Mesendoderm (in vitro differentiated cells): ENCODE results near the gene CHMP6.

Experiments
- DNase-seq: peaks from one replicate; pipeline ENCODE4 v3.0.0; 2013
- H2AK5ac ChIP-seq: 2 replicates; pipeline ENCODE4 v1.6.1; 2013; ENCODE audit warnings: low read length, inconsistent platforms
- H2BK120ac ChIP-seq: 2 replicates; pipeline ENCODE4 v1.6.1; 2013; ENCODE audit warnings: low read depth, mild to moderate bottlenecking, low read length, moderate library complexity, mixed read lengths
- H2BK15ac ChIP-seq: replicated peaks from 2 replicates; pipeline ENCODE4 v1.6.1; 2013; ENCODE audit warnings: low read depth, mild to moderate bottlenecking, moderate library complexity
- H2BK5ac ChIP-seq: 2 replicates; pipeline ENCODE4 v1.6.1; 2013; ENCODE audit warnings: low read length, inconsistent platforms
- H3K18ac ChIP-seq: 2 replicates; pipeline ENCODE4 v1.6.1; 2013; ENCODE audit warnings: mild to moderate bottlenecking, low read length, mixed read lengths
- H3K23ac ChIP-seq: one replicate; pipeline ENCODE4 v1.6.1; 2013; ENCODE audit warnings: low read length
- H3K27ac ChIP-seq: 2 replicates; pipeline ENCODE4 v1.5.1; 2013; ENCODE audit warnings: low read depth, mild to moderate bottlenecking, inconsistent platforms, low read length, moderate library complexity
- H3K27me3 ChIP-seq: 2 replicates; pipeline ENCODE4 v1.6.1; 2013; ENCODE audit warnings: low read length, control low read depth, mild to moderate bottlenecking, inconsistent platforms; ENCODE audit not compliant: insufficient read depth, poor library complexity
- H3K36me3 ChIP-seq: 2 replicates; pipeline ENCODE4 v1.6.1; 2013; ENCODE audit warnings: low read length, inconsistent platforms; ENCODE audit not compliant: control insufficient read depth, insufficient read depth
- H3K4ac ChIP-seq: one replicate; pipeline ENCODE4 v1.6.1; 2013; ENCODE audit warnings: low read depth, mild to moderate bottlenecking, low read length, moderate library complexity
- H3K4me1 ChIP-seq: 2 replicates; pipeline ENCODE4 v1.6.1; 2013; ENCODE audit warnings: low read depth, low read length, inconsistent platforms; ENCODE audit not compliant: control insufficient read depth
- H3K4me2 ChIP-seq: 2 replicates; pipeline ENCODE4 v1.6.1; 2013; ENCODE audit warnings: low read length
- H3K4me3 ChIP-seq: 2 replicates; pipeline ENCODE4 v1.5.1; 2013; ENCODE audit warnings: mild to moderate bottlenecking, low read length
- H3K56ac ChIP-seq: one replicate; pipeline ENCODE4 v1.6.1; 2013; ENCODE audit warnings: low read length
- H3K79me1 ChIP-seq: 2 replicates; pipeline ENCODE4 v1.6.1; 2013; ENCODE audit warnings: low read length, inconsistent platforms
- H3K79me2 ChIP-seq: 2 replicates; pipeline ENCODE4 v1.6.1; 2013; ENCODE audit warnings: mild to moderate bottlenecking, low read length; ENCODE audit not compliant: control insufficient read depth, insufficient read depth
- H3K9ac ChIP-seq: 2 replicates; pipeline ENCODE4 v1.6.1; 2013; ENCODE audit warnings: low read length, inconsistent platforms
- H4K5ac ChIP-seq: one replicate; pipeline ENCODE4 v1.6.1; 2013; ENCODE audit warnings: low read length
- H4K8ac ChIP-seq: one replicate; pipeline ENCODE4 v1.6.1; 2013; ENCODE audit warnings: low read depth, mild to moderate bottlenecking, control low read depth, low read length, moderate library complexity
- WGBS: extraction: QIAGEN DNeasy Blood & Tissue Kit; methylation state at CpG from one replicate; pipeline ENCODE4 v1.1.7; 2013; ENCODE audit warnings: low lambda C conversion rate, missing lambda C conversion rate; ENCODE audit not compliant: insufficient coverage; ENCODE audit errors: extremely low coverage; 5-methylcytosine and 5-hydroxymethylcytosine counted together

CHMP6 gene

DNA sequence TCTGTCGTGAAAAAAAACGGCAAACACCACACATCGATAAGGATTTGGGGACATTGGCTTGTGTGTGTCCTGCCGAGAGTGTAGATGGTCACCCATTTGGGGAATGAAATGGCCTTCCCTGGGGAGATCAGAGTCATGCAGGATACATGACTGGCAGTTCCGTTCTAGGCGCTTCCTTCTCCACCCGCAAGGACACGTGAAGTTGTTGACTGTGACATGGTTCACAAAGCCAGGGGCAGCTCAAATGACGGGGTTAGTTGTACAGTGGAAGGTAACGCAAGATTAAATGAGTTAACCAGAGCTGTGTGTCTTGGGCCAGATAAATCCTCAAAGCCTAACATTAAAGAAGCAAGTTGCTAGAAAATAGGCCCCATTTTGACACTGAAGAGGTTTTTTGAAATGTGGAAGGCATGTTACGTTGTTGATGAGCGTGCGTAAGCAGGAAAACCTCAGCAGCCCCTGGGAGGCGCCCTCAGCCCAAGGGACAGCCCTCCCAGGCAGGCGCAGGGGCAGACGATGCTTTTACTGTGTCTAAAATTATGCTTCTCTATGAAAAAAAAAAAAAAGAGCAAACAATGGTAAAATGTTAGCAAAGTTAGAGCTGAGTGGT is 35.9 kb upstream of the CHMP6 start:
- H3K9ac ChIP-seq = no peak overlapping the region
- H3K27me3 ChIP-seq = no peaks in the 10 kb centered on the region
- no peak for DNase-seq
- H3K4me3 ChIP-seq = no peak overlapping the region
- no peaks in the 10 kb centered on the region for H3K79me1 ChIP-seq
- no peak overlapping the region for H3K18ac ChIP-seq
- H3K23ac ChIP-seq = no peak overlapping the region
- no peak overlapping the region for H2BK120ac ChIP-seq
- no peak overlapping the region for H2AK5ac ChIP-seq
- no peaks in the 10 kb centered on the region for H3K36me3 ChIP-seq
- H3K4me2 ChIP-seq = no peak overlapping the region
- no peak overlapping the region for H3K27ac ChIP-seq
- WGBS = no CpG with 5 or more reads among the region's 16 CpGs
- no peak overlapping the region for H2BK15ac ChIP-seq
- H3K4me1 ChIP-seq = no peaks in the 10 kb centered on the region
- H3K4ac ChIP-seq = no peak overlapping the region
- H3K79me2 ChIP-seq = no peaks in the 10 kb centered on the region
- H4K8ac ChIP-seq = no peak overlapping the region
- no peak overlapping the region for H3K56ac ChIP-seq
- no peak overlapping the region for H4K5ac ChIP-seq
- H2BK5ac ChIP-seq = no peak overlapping the region

DNA sequence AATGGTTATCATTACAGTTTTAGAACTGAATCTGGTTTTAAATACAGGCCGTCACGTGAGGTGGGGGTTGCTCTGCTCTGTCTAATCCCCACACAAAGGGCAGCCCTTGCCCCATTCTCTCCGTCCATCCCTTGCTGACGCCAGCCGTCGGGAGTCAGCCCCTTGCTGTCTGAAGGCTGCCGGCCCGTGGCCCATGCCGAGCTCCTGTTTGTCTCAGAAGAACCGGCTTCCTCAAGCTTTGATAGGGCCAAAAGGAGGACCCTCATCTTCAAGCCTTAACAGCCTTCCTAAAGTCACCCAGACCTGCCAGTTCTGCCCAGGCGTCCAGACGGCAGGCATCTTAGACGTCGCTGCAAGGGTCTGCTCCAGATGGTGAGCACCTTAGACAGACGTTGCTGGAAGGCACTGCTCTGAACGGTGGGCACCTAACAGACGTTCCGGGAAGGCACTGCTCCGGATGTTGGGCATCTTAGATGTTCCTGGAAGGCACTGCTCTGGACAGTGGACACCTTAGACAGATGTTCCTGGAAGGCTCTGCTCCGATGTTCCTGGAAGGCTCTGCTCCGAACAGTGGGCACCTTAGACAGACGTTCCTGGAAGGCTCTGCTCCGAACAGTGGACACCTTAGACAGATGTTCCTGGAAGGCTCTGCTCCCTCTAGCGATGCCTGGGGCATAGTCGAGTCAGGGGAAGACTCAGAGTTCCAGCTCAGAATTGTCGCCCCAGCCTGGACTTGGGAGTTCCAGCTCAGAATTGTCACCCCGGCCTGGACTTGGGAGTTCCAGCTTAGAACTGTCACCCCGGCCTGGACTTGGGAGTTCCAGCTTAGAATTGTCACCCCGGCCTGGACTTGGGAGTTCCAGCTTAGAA is 35.1 kb upstream of the CHMP6 start:
- Histone ChIP-seq H4K5ac (no peak overlapping the region), H3K56ac (no peak overlapping the region), H3K9ac (no peak overlapping the region), H3K27ac (no peak overlapping the region), H3K4me2 (no peak overlapping the region), H3K79me1 (no peaks in the 10 kb centered on the region), H2BK120ac (no peak overlapping the region), H3K27me3 (no peaks in the 10 kb centered on the region), H4K8ac (no peak overlapping the region), H3K18ac (no peak overlapping the region), H2AK5ac (no peak overlapping the region), H3K4me3 (no peak overlapping the region), H3K23ac (no peak overlapping the region), H3K79me2 (no peaks in the 10 kb centered on the region), H3K36me3 (no peaks in the 10 kb centered on the region), H2BK5ac (no peak overlapping the region), H3K4me1 (no peaks in the 10 kb centered on the region), H3K4ac (no peak overlapping the region), H2BK15ac (no peak overlapping the region)
- WGBS = no CpG with 5 or more reads among the region's 29 CpGs
- no peak for DNase-seq

DNA sequence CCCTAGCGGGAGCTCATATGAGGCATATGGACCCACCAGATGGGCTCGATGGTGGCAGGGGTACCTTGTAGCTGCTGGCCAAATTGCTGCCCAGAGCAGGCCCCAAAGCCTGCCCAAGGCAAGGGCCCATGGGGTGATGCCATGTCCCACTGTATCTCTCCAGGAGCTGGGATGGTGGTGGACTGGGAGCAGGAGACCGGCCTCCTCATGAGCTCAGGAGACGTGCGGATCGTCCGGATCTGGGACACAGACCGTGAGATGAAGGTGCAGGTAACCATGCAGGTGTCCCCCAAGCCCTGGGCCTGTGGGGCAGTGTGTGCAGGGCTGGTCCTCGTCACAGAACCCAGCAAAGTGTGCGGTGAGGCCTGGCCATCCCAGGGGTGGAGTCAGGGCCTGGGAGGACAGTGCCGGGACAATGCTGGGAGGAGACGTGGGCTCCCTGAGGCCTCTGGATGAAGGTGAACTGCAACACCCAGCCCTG is 34.1 kb upstream of the CHMP6 start:
- no peak overlapping the region for H2BK15ac ChIP-seq
- DNase-seq = no peak
- no peak overlapping the region for H3K4ac ChIP-seq
- no peak overlapping the region for H2BK120ac ChIP-seq
- no peak overlapping the region for H3K4me3 ChIP-seq
- no peak overlapping the region for H4K8ac ChIP-seq
- no CpG with 5 or more reads among the region's 12 CpGs for WGBS
- no peak overlapping the region for H2BK5ac ChIP-seq
- no peak overlapping the region for H3K4me2 ChIP-seq
- no peaks in the 10 kb centered on the region for H3K79me1 ChIP-seq
- no peak overlapping the region for H3K18ac ChIP-seq
- no peaks in the 10 kb centered on the region for H3K4me1 ChIP-seq
- H3K56ac ChIP-seq = no peak overlapping the region
- H3K27me3 ChIP-seq = no peaks in the 10 kb centered on the region
- H3K9ac ChIP-seq = no peak overlapping the region
- no peak overlapping the region for H3K27ac ChIP-seq
- no peak overlapping the region for H3K23ac ChIP-seq
- no peak overlapping the region for H4K5ac ChIP-seq
- no peak overlapping the region for H2AK5ac ChIP-seq
- no peaks in the 10 kb centered on the region for H3K79me2 ChIP-seq
- H3K36me3 ChIP-seq = no peaks in the 10 kb centered on the region

DNA sequence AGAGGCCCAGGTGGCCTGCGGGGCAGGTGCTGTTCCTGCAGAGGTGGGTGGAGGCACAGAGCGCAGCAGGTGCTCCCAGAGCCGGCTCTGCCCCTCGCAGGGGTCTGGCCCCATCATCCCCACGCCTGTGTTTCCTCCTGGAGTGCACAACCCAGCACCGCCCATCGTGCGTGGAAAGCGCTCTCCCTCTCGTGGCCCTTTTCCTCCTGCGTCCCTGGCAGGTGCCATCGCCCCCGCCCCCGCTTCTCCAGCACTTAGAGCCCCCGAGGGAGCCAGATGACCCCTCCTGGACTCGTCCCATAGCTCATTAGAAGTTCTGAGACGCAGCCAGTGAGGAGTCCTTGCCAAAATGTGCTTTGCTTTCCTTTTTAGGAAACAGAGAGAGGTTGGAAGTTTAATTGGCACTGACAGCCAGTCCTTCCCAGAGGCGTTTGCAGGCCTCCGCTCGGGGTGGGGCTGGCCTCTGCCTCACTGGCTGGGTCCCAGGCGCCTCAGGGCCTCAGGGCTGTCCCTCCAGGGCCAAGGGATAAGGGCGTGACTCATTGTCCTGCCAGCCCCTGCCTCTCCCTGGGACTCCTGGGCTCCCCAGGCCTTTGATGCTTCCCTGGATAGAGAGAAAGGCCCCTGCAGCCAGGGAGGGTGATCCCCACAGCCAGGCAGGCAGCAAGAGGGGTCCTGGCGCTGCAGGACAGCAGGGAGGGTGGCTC is 32.2 kb upstream of the CHMP6 start:
- no peak for DNase-seq
- Histone ChIP-seq H2AK5ac (no peak overlapping the region), H4K8ac (no peak overlapping the region)

DNA sequence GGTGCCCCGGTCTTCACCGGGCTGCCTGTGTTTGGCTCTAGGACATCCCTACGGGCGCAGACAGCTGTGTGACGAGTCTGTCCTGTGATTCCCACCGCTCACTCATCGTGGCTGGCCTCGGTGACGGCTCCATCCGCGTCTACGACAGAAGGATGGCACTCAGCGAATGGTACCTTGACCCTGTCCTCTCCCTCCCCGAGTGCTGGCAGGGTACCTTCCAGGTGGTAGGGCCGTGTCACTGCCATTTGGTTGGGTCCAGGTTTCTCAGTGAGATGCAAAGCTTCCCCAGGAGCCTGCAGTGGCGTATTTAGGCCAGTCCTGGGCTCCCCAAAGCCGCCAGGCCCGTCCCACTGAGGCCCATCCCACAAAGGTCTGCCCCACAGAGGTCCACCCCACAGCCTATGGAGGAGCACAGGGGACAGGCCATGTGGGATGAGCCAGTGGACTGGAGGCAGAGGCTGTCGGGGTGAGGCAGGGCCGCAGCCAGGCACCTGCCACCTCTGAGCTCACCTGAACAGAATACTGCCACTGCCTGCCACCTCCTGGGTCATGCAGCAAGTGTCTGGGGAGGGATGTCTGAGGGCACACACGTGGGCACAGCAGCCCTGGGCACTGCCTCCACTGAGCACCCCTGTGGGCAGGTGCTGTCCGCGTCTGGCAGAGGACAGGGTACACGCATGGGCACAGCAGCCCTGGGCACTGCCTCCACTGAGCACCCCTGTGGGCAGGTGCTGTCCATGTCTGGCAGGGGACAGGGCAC is 31.4 kb upstream of the CHMP6 start:
- Histone ChIP-seq H3K9ac (no peak overlapping the region), H3K27ac (no peak overlapping the region)
- no CpG with 5 or more reads among the region's 24 CpGs for WGBS

More for the DNA sequence above, 32.2 kb upstream of the CHMP6 start:
- Histone ChIP-seq H3K79me2 (no peaks in the 10 kb centered on the region), H3K56ac (no peak overlapping the region), H4K5ac (no peak overlapping the region), H3K18ac (no peak overlapping the region), H2BK120ac (no peak overlapping the region), H3K79me1 (no peaks in the 10 kb centered on the region), H3K4me2 (no peak overlapping the region), H3K4me1 (no peaks in the 10 kb centered on the region), H3K36me3 (no peaks in the 10 kb centered on the region), H3K23ac (no peak overlapping the region), H2BK15ac (no peak overlapping the region), H3K27ac (no peak overlapping the region), H3K4ac (no peak overlapping the region), H2BK5ac (no peak overlapping the region), H3K27me3 (no peaks in the 10 kb centered on the region), H3K9ac (no peak overlapping the region), H3K4me3 (no peak overlapping the region)
- WGBS = no CpG with 5 or more reads among the region's 23 CpGs

More for the DNA sequence above, 31.4 kb upstream of the CHMP6 start:
- Histone ChIP-seq H3K36me3 (no peaks in the 10 kb centered on the region), H2BK5ac (no peak overlapping the region), H3K79me1 (no peaks in the 10 kb centered on the region), H3K27me3 (no peaks in the 10 kb centered on the region), H3K18ac (no peak overlapping the region), H3K4me3 (no peak overlapping the region), H3K56ac (no peak overlapping the region), H4K8ac (no peak overlapping the region), H2BK120ac (no peak overlapping the region), H3K4me2 (no peak overlapping the region), H3K23ac (no peak overlapping the region), H4K5ac (no peak overlapping the region), H2BK15ac (no peak overlapping the region), H3K4ac (no peak overlapping the region), H2AK5ac (no peak overlapping the region), H3K79me2 (no peaks in the 10 kb centered on the region), H3K4me1 (no peaks in the 10 kb centered on the region)
- DNase-seq = no peak
